ENCODE measurements around the gene RTN3. TPM values are rescaled to one million over a fixed set of nuclear protein-coding genes. Genes with fewer than 3 reads are reported as not detected.
"Not testable (repeated sequence)": the region's sequence is repeated elsewhere in the genome, so short reads cannot be mapped to it uniquely, and the experiment has no call there.

Gene RTN3, protein sequence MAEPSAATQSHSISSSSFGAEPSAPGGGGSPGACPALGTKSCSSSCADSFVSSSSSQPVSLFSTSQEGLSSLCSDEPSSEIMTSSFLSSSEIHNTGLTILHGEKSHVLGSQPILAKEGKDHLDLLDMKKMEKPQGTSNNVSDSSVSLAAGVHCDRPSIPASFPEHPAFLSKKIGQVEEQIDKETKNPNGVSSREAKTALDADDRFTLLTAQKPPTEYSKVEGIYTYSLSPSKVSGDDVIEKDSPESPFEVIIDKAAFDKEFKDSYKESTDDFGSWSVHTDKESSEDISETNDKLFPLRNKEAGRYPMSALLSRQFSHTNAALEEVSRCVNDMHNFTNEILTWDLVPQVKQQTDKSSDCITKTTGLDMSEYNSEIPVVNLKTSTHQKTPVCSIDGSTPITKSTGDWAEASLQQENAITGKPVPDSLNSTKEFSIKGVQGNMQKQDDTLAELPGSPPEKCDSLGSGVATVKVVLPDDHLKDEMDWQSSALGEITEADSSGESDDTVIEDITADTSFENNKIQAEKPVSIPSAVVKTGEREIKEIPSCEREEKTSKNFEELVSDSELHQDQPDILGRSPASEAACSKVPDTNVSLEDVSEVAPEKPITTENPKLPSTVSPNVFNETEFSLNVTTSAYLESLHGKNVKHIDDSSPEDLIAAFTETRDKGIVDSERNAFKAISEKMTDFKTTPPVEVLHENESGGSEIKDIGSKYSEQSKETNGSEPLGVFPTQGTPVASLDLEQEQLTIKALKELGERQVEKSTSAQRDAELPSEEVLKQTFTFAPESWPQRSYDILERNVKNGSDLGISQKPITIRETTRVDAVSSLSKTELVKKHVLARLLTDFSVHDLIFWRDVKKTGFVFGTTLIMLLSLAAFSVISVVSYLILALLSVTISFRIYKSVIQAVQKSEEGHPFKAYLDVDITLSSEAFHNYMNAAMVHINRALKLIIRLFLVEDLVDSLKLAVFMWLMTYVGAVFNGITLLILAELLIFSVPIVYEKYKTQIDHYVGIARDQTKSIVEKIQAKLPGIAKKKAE
- 37.1 and 53.6 TPM in 2 replicates for total RNA-seq (2014; rRNA removed; shearing (Covaris generic))
- polyA plus RNA-seq (2015; cell fraction: cytosol; rRNA removed) = 99.8 and 110 TPM in 2 replicates
- polyA plus RNA-seq (2015; cell fraction: nucleus; rRNA removed) = 83.9 and 88.2 TPM in 2 replicates

DNA sequence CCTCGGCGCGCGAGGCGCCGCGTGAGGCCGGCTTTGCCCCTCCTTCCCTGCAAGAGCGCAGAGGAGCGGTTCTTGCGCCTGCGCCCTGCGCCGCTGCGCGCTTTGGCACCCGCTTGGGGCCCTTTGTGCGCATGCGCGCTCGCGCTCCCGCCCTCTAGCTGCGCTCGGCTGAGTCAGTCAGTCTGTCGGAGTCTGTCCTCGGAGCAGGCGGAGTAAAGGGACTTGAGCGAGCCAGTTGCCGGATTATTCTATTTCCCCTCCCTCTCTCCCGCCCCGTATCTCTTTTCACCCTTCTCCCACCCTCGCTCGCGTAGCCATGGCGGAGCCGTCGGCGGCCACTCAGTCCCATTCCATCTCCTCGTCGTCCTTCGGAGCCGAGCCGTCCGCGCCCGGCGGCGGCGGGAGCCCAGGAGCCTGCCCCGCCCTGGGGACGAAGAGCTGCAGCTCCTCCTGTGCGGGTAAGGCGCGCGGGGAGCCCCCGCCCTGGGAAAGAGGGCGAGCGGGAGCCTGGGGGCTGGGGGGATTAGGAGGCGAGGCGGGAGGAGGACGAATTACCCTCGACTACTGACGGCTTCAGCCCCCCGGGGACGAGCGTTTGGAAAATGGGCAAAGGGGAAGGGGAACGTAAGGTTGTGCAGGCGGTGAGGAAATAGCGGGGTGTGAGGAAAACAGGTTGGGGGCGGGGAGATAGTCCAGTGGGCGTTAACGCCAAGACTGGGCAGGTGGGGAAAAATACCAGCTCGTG, at the start of gene RTN3:
TSS of gene RTN3 (plus strand) at position 180 of the 745 bp plus-strand sequence. CDS start at position 317, 137 bp downstream.
- peak; percentile 98 for DNase-seq (ENCODE audit: low read depth)

DNA sequence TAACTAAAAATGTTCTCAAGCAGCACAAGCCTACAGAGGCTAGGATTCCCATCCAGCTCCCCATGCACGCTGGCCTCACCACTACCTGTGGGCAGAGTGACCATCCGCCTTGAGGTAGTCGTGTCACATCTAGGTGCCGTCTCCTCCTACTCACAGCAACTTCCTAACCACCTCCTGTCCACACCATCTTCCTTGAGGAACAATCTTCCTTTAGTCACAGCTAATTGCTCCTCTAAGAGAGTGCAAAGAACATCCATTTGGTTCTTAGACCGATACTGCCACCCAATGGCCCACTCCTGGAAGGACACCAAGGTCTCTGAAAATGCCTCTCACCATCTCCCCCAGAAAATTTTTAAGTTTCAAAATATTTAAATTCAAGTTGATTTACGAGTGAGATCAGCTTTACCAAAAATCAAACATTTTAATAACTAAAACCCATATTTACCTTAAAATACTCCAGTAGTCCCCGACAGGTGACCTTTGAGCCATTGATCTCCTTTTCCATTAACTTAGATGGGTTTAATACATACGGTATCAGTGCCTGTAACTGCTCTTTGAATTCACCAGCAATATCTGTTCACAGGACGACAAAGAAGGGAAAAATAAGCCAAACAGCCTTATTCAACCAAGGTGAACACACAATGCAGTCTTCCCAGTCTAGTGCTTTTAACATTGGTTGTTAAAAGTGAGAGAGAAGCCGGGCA, 45.4 kb upstream of the RTN3 start:
- peak; percentile 62 for DNase-seq (ENCODE audit: low read depth)

DNA sequence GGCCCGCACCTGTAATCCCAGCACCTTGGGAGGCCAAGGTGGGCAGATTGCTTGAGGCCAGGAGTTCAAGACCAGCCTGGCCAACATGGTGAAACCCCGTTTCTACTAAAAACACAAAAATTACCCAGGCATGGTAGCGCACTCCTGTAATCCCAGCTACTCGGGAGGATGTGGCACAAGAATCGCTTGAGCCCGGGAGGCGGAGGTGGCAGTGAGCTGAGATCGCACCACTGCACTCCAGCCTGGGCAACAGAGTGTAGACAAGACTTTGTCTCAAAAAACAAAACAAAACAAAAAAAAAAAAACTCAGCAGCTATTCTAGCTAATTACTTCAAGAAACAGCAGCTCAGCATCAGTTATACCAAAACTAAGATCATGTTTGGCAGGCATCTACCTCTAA, 42.9 kb upstream of the RTN3 start:
- DNase-seq (ENCODE audit: low read depth) = not testable (repeated sequence)

DNA sequence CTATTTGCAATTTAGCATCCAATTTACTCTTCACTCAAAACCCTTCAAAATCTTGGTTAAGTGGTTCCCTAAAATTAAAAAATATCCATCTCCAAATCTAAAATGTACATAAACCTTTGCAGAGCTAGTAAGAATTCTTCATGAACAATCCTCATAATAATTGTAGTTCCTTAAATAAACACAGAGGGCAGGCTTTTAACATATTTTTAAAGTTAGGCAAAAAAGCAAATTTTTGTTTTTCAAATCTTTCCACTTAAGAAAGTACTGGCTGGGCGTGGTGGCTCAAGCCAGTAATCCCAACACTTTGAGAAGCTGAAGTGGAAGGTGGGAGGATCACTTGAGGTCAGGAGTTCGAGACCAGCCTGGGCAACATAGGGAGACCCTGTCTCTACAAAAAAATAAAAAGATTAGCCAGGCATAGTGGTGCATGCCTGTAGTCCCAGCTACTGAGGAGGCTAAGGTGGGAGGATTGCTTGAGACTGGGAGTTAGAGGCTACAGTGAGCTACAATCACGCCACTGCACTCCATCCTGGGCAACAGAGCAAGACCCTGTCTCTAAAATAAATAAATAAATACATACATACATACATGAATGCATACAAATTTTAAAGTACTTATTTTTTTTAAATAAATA, 42.0 kb upstream of the RTN3 start:
- DNase-seq (ENCODE audit: low read depth) = peak; percentile 27

DNA sequence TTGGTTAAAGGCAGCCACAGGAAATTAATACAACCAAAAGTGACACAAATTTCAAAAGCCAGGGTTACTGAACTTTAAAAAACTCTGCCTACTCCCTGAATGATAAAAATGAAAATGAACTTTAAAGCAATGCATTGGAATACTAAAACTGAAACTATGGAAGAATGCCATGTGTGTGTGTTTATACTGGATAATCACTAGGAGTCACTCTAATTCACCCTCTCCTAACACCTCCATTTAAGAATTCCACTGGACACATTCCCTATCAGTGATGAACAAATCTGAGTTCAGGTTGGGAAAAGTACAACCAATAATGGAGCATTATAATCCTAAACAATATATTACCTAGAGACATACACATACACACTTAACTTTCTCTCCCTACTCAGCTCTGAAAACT, 39.6 kb upstream of the RTN3 start:
- DNase-seq (ENCODE audit: low read depth) = no peak

DNA sequence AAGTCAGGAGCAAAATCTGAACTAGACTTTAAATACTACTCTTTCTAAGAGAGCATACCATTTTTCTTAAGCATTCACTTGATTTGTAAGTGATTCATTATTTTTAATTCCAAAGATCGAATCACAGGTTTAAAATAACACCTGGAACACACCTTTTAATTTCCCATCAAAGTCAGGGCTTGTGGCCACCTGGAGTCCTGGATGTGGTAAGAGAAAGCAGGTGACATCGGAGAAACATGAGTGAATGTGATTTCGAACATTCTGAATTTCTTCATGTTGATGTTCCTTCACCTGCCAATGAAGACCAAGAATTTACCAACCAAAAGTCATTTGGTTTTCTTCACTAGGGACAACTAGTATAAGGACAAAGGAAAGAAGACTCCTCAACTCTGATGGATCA, 38.1 kb upstream of the RTN3 start:
- DNase-seq (ENCODE audit: low read depth) = no peak

DNA sequence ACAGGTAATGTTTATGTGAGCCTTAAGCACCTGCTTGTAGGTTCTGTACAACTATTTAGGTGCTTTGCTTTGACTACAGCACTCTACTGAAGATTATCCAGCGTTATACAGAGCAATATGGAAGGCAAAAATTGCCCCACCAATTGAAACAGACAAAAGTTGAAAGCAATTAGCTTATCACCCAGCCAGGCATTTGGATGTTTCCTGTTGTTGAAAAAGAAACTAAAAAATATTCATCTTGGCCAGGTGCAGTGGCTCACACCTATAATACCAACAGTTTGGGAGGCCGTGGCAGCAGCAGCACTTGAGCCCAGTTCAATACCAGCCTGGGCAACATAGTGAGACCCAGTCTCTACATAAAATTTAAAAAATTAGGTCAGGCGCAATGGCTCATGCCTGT, 28.6 kb upstream of the RTN3 start:
- DNase-seq (ENCODE audit: low read depth) = no peak

DNA sequence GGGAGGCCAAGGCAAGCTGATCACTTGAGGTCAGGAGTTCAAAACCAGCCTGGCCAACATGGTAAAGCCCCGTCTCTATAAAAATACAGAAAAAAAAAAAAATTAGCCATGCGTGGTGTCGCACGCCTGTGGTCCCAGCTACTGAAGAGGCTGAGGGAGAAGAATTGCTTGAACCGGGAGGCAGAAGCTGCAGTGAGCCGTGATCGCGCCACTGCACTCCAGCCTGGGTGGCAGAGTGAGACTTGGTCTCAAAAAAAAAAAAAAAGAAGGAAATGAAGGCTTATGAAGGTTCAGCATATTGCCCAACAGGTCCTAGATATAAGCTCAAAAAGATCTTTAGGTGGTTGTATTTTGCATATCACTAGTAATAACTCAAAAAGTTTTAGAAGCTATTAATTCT, 20.3 kb upstream of the RTN3 start:
- no peak for DNase-seq (ENCODE audit: low read depth)

DNA sequence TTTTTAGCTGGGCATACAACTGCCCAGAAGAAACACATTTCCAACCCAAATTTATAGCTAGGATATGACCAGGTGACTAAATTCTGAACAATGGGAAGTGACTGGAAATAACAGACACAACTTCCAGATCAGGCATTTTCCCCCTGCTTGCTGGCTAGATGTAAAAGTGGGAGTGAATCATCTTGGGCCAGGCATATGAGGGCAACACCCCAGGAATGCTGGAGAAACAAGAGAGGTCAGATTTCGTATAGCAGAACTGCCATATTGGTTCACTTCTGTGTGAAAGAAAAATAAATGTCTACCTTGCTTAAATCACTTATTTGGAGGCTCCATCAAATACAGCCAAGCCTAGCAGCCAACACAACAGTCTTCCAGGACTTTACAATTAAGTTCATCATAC, 17.5 kb upstream of the RTN3 start:
- DNase-seq (ENCODE audit: low read depth) = peak; percentile 79

DNA sequence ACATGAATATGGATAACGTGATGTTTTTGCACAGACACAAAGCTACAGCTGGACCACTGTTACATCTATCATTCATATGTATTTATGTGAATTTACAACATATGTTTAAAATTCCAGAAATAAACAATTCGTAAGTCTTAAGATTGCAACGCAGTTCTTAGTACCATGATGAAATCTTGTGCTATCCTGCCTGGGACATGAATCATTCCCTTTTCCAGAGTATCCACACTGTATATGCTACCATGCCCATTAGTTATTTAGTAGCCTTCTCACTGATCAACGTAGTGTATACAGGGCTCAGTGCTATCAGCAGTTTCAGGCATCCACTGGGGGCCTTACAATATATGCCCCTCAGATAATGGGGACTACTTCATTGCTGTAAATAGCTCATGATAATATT, 14.4 kb upstream of the RTN3 start:
- no peak for DNase-seq (ENCODE audit: low read depth)

DNA sequence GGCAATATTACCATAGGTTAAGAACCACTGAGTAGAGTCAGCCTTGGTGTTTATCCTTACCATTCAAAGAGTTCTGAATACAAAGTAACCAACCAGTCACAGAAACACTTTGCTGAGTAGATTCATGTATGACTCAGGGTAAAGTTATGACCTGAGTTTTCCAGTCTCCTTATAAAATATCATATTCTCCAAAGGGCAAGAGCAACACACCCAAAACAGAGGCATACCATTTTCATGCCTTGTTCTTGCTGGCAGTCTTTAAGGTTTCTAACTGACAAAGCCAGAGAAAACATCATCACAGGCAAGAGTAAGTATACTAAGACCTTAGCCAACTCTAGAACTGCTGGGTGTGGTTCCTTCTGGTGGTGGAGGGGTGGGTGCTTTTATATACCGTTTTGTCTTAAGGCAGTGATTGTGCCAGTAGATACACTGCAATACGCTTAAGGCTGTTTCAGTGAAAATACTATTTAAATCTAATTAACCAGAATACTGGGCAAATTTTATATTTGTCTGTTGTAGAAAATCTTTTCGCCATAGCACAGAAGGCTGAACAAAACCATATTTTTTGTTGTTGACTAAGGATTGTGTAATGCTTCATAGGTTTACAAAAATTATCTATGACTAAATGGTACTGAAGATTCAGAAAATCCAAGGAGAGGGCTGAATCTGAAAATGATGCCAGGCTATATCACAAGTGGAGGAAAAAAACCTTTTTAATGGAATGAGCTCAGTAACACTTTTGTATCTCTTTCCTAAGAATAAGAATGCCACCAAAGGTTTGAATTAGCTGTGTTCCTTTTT, 13.1 kb upstream of the RTN3 start:
- DNase-seq (ENCODE audit: low read depth) = peak; percentile 97

DNA sequence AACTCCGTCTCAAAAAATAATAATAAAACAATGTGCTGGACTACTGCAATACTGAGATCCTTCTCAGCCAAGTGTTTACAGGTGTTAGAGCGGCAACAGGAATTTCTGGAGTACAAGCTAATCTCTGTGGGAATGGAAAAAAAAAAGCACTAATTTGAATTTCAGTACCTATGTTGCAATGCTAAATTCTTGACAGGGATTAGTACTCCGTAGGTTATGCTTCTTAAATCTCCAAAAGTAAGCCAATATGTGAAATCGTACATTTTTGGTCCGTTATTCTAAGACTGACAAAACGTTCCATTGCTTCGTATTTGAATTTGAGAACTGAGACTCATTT, 11.2 kb upstream of the RTN3 start:
- DNase-seq (ENCODE audit: low read depth) = no peak

DNA sequence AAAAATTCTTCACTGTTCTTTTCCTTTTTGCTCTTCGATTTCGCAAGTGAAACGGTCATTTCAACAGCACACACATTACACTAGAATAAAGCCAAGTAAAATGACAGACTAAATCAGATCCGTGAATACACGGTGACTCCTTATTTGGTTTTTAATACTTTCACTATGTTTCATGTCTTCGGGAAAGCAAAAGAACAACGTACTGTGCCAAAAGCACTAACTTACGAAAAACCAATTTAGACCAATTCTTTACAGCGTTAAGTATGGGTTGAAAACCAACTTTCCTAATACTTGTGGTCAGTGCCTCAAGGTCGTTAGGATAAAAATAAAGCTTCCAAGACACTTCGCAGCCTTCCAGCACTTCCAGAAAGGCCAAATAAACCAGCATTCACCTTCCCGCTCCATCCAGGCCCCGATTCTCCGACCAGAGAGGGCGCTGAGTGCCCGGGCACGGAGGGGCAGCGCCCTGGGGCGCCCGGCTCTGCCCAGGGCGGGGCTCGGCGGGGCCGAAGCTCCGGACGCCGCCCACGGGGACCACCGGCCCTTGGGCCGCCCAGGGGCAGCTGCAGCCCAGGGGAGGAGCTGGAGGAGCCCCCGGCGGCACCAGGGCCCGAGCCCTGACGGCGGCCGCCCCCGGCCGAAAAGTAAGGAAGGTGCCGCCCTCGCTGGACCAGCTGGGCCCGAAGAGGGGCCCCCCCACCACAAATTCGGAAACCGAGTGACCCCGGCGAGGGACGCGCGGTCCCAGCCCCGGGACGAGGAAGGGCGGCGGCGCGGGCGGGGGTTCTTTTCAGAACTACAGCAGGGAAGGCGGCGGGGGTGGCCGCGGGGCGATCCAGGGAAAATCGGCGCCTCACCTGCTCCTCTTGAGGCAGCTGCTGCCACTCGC, 10.6 kb upstream of the RTN3 start:
- peak; percentile 62 for DNase-seq (ENCODE audit: low read depth)

DNA sequence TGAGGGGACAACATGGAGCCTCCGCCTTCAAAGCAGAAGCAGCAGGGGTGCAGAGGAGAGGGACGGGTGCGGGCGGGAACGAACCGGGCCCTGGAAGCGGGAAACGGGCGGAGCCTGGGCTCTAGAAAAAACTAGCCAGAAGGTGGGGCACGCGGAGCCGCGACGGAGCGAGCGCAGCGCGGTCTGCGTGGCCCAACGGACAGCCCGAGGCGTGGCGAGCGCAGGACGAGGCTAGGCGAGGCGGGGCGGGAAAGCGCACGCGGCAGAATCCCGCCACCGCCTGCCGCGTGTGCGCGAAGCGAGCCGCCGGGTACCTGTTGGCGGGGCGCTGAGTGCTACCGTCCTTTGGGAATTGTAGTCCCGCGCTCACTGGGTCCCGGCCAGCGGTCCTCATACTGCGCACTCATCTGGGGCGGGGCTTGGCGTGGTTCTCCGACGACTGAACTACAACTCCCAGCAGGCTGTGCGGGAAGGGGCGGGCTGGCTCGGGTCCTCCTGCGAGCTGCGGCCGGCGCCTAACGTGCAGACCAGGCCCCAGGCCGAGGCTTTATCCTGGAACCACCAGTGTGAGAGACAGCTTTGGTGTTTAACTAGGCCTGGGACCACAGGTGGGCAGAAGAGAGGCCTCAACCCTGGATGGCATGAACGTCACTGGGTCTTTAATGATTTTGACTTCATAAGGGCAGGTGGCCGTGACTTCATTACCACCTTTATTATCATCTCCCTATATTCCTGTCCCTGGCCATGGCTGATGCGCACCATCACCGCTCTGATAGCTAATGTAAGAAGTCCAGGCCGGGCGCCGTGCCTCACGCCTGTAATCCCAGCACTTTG, 9.8 kb upstream of the RTN3 start, which contains the start of gene ATL3:
TSS of gene ATL3 (minus strand) at position 55 of the 834 bp plus-strand sequence. CDS start at position 14, 41 bp downstream.
- peak; percentile 92 for DNase-seq (ENCODE audit: low read depth)

DNA sequence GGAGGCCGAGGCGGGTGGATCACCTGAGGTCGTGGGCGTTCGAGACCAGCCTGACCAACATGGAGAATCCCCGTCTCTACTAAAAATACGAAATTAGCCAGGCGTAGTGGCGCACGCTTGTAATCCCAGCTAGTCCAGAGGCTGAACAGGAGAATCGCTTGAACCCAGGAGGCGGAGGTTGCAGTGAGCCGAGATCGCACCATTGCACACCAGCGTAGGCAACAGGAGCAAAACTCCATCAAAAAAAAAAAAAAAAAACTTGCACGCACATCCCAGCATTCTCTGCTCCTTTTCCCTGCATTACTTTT, 9.2 kb upstream of the RTN3 start:
- DNase-seq (ENCODE audit: low read depth) = no peak

DNA sequence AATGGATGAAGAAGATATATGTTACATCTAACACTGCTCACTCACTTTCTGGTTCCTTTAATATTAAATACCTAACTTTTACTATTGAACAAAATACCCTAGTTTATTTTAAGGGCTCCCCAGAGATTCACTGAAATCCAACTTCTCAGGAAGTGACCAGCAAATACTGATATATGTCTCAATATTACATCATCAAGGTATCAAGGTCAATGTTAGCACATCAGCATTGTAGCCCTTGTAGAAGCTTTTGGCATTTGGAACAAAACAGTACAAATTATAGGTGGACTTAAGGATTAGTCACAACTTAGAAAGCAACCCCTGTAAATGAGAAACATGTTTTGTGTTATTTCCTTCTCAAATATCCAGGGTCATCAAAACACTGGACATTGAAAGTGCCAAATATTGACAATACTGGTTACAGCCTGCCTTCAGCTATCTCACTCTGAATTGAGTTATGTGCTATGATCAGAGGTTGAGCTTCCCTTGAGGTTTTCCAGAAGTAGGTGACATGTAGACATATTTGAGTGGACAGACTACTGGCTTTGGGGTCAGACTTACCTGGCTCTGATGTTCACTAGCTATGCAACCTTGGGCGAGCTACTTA, 8.3 kb upstream of the RTN3 start:
- no peak for DNase-seq (ENCODE audit: low read depth)

DNA sequence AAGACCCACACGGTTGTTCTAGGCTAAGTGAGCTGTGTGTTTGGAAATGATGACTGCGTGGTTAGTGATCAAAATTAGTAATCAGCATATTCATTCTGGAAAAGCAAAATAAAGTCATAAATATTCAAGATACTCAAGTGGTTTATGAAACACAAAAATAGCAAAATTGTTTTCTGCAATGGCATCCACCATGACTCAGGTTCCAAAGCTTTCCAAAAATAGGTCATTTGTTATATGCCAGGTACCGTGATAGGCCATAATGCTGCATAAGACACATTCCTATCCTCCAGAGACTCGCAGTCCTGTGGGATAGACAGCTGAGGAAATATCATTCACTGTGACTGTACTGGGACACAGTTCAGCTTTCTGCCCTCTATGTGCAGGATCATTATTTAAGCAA, 7.7 kb upstream of the RTN3 start:
- DNase-seq (ENCODE audit: low read depth) = peak; percentile 10

Measured in HT1080 (cell line).